ENCODE measurements around the gene HAGHL.

HAGHL gene

DNA sequence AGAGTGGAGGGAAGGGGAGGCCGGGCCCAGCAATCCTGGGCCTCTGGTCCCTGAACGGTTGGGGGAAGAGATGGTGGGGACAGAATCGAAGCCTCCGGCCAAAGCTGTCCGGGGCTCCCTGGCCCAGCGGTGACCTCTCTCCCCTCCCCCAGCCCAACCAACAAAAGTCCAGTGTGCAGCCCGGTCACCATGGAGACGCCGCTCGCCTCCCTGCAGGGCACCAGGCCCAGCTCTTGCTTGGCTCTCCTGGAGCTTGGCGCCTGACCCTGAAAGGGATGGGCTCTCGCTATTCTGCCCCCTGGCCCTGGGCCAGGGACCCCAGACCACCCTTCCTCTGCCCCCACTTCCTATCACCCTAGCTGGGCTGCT, 10.7 kb upstream of the HAGHL start:
- H3K9me3 ChIP-seq (ENCODE audit: insufficient read depth, low read depth, low read length) = no peaks in the 10 kb centered on the region
- H3K79me2 ChIP-seq (ENCODE audit: insufficient read depth, low read length) = no peaks in the 10 kb centered on the region
- H4K20me1 ChIP-seq (ENCODE audit: insufficient read depth, low read length, poor library complexity, severe bottlenecking) = no peaks in the 10 kb centered on the region
- peaks cover 7% of the 10 kb centered on the region for H3K4me1 ChIP-seq (ENCODE audit: insufficient read depth, low read length, poor library complexity, severe bottlenecking)
- no peaks in the 10 kb centered on the region for H3F3A ChIP-seq (ENCODE audit: low read depth)
- no peaks in the 10 kb centered on the region for H3K27me3 ChIP-seq (ENCODE audit: insufficient read depth, low read length, poor library complexity, severe bottlenecking)
- no peak overlapping the region for H3K4me2 ChIP-seq (ENCODE audit: low read depth, low read length, poor library complexity, severe bottlenecking)
- no peaks in the 10 kb centered on the region for H3K9me2 ChIP-seq (replicated peaks; ENCODE audit: low read depth, low read length)
- TF ChIP-seq EZH2phosphoT487 (IDR thresholded peaks at IDR 0.05; ENCODE audit: borderline replicate concordance) = no peak
- TF ChIP-seq, protein P1, sequence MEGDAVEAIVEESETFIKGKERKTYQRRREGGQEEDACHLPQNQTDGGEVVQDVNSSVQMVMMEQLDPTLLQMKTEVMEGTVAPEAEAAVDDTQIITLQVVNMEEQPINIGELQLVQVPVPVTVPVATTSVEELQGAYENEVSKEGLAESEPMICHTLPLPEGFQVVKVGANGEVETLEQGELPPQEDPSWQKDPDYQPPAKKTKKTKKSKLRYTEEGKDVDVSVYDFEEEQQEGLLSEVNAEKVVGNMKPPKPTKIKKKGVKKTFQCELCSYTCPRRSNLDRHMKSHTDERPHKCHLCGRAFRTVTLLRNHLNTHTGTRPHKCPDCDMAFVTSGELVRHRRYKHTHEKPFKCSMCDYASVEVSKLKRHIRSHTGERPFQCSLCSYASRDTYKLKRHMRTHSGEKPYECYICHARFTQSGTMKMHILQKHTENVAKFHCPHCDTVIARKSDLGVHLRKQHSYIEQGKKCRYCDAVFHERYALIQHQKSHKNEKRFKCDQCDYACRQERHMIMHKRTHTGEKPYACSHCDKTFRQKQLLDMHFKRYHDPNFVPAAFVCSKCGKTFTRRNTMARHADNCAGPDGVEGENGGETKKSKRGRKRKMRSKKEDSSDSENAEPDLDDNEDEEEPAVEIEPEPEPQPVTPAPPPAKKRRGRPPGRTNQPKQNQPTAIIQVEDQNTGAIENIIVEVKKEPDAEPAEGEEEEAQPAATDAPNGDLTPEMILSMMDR (conservative IDR thresholded peaks at IDR 0.05; ENCODE audit: low read length) = no peak
- no peak overlapping the region for H3K9ac ChIP-seq (ENCODE audit: low read depth, low read length, poor library complexity, severe bottlenecking)
- H2AFZ ChIP-seq (ENCODE audit: low read length) = no peak overlapping the region
- no peak overlapping the region for H3K4me3 ChIP-seq (ENCODE audit: low read length, poor library complexity, severe bottlenecking)
- H3K36me3 ChIP-seq (ENCODE audit: insufficient read depth, low read length) = no peaks in the 10 kb centered on the region

DNA sequence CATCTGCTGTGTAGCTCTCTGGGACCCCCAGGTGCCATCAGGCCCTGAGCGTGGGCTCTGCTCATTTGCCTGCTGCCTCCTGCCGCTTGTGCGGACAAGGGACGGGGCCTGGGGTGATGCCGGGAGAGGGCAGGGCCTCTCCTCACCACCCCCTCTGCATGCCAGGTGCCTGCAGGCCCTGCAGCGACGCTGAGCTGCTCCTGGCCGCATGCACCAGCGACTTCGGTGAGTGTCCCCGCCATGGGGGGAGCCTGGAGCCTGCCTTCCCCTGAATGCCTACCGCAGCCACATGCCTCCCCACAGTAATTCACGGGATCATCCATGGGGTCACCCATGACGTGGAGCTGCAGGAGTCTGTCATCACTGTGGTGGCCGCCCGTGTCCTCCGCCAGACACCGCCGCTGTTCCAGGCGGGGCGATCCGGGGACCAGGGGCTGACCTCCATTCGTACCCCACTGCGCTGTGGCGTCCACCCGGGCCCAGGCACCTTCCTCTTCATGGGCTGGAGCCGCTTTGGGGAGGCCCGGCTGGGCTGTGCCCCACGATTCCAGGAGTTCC, 10.1 kb upstream of the HAGHL start:
- Histone ChIP-seq H3K4me3 (ENCODE audit: low read length, poor library complexity, severe bottlenecking) (no peak overlapping the region), H4K20me1 (ENCODE audit: insufficient read depth, low read length, poor library complexity, severe bottlenecking) (no peaks in the 10 kb centered on the region)

DNA sequence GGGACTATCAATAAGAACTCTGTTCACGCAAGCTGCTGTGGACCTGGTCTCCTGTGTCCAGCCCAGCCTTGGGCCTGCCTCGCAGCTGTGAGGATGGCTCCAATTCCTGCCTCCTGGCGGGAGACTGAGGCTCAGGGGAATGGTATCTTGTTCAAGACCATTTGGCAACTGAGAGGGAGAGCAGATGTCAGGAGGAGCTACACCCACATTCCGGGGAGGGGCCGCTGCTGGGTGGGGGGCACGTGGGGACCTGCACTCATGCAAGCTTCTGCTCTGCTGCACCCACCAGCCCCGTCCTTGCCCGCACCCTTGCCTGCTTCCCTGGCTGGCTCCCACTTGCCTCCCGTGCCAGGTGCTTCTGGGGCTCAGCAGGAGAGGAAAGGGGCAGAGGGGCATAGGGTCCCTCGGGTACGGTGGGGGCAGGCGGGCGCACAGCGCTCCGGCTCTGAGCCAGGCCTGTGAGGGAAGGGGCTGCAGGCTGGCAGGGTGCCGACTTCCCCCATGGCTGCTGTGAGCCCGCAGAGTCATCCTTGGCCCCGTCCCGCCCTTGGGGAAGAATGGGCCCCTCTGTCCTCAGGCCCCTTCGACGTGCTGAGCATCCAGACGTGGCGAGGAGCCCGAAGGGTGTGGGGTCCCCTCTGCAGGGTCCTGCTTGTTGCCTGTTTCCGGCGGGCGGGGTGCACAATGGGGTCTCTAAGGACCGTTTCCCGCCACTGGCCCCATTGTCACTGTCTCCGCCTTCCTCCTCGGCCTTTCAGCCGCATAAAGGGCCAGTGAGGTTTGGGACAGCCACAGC, 9.3 kb upstream of the HAGHL start:
- no peaks in the 10 kb centered on the region for H3K9me2 ChIP-seq (replicated peaks; ENCODE audit: low read depth, low read length)
- H3K4me2 ChIP-seq (ENCODE audit: low read depth, low read length, poor library complexity, severe bottlenecking) = no peak overlapping the region
- no peaks in the 10 kb centered on the region for H3F3A ChIP-seq (ENCODE audit: low read depth)
- TF ChIP-seq, protein P1 (conservative IDR thresholded peaks at IDR 0.05; ENCODE audit: low read length) = no peak
- no peak for TF ChIP-seq EZH2phosphoT487 (IDR thresholded peaks at IDR 0.05; ENCODE audit: borderline replicate concordance)
- no peaks in the 10 kb centered on the region for H3K79me2 ChIP-seq (ENCODE audit: insufficient read depth, low read length)
- H3K9me3 ChIP-seq (ENCODE audit: insufficient read depth, low read depth, low read length) = no peaks in the 10 kb centered on the region
- H2AFZ ChIP-seq (ENCODE audit: low read length) = no peak overlapping the region
- H4K20me1 ChIP-seq (ENCODE audit: insufficient read depth, low read length, poor library complexity, severe bottlenecking) = no peaks in the 10 kb centered on the region
- no peak overlapping the region for H3K4me3 ChIP-seq (ENCODE audit: low read length, poor library complexity, severe bottlenecking)
- no peaks in the 10 kb centered on the region for H3K27me3 ChIP-seq (ENCODE audit: insufficient read depth, low read length, poor library complexity, severe bottlenecking)
- no peak overlapping the region for H3K9ac ChIP-seq (ENCODE audit: low read depth, low read length, poor library complexity, severe bottlenecking)
- peaks cover 7% of the 10 kb centered on the region for H3K4me1 ChIP-seq (ENCODE audit: insufficient read depth, low read length, poor library complexity, severe bottlenecking)
- no peaks in the 10 kb centered on the region for H3K36me3 ChIP-seq (ENCODE audit: insufficient read depth, low read length)

More for the DNA sequence above, 10.1 kb upstream of the HAGHL start:
- no peaks in the 10 kb centered on the region for H3F3A ChIP-seq (ENCODE audit: low read depth)
- peaks cover 7% of the 10 kb centered on the region for H3K4me1 ChIP-seq (ENCODE audit: insufficient read depth, low read length, poor library complexity, severe bottlenecking)
- no peaks in the 10 kb centered on the region for H3K79me2 ChIP-seq (ENCODE audit: insufficient read depth, low read length)
- no peak overlapping the region for H2AFZ ChIP-seq (ENCODE audit: low read length)
- no peaks in the 10 kb centered on the region for H3K36me3 ChIP-seq (ENCODE audit: insufficient read depth, low read length)
- H3K9ac ChIP-seq (ENCODE audit: low read depth, low read length, poor library complexity, severe bottlenecking) = no peak overlapping the region
- H3K4me2 ChIP-seq (ENCODE audit: low read depth, low read length, poor library complexity, severe bottlenecking) = no peak overlapping the region
- TF ChIP-seq, protein P1 (conservative IDR thresholded peaks at IDR 0.05; ENCODE audit: low read length) = no peak
- no peak for TF ChIP-seq EZH2phosphoT487 (IDR thresholded peaks at IDR 0.05; ENCODE audit: borderline replicate concordance)
- no peaks in the 10 kb centered on the region for H3K9me3 ChIP-seq (ENCODE audit: insufficient read depth, low read depth, low read length)
- no peaks in the 10 kb centered on the region for H3K9me2 ChIP-seq (replicated peaks; ENCODE audit: low read depth, low read length)
- no peaks in the 10 kb centered on the region for H3K27me3 ChIP-seq (ENCODE audit: insufficient read depth, low read length, poor library complexity, severe bottlenecking)

All from Loucy (cell line).